ENCODE data around the gene RIN3.

RIN3 gene

DNA sequence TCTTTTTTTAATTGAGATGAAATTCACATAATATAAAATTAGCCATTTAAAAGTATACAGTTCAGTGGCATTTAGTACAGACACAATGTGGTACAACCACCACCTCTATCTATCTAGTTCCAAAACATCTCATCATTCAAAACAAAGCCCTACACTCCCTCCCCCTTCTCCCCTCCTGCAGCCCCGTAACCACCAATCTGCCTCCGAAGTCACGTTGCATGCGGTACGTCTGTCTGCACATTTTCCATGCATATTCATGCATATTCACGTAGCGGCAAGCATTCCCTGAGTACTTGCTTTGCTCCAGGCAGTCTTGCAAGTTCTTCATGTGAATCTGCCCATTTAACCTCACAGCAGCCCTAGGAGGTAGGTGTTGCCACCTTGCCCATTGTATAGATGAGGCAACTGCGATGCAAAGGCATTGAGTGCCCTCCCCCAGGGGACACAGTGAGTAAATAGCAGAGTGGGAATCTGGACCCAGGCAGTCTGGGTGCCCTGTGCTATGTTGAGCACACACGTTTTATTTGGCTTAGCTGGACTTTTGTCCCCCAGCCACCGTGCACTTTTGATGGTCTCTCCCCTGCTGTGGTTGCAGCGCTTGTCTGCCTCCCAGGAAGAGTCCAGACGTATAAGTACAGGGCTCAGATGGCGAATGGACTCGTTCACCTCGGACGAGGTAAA is 43.4 kb downstream of the RIN3 start:
- no peak for DNase-seq (ENCODE audit: low read depth)

DNA sequence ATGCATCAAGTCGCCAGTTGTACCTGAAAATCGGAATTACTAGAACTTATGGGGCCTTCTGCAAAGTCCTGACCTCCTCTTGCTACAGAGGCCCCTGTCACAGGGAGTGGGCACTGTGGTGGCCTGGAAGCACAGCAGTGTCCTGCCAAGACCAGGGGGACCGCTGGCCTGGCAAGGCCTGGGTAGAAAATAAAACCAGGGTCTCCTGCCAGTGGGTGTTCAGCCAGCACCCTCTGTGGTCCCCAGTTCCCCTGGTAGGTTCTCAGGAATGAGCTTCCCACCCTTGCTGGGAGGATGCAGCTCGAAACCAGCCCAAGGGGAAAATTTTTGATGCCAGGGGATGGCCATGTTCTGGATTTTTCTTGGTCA is 43.9 kb downstream of the RIN3 start:
- no peak for DNase-seq (ENCODE audit: low read depth)

DNA sequence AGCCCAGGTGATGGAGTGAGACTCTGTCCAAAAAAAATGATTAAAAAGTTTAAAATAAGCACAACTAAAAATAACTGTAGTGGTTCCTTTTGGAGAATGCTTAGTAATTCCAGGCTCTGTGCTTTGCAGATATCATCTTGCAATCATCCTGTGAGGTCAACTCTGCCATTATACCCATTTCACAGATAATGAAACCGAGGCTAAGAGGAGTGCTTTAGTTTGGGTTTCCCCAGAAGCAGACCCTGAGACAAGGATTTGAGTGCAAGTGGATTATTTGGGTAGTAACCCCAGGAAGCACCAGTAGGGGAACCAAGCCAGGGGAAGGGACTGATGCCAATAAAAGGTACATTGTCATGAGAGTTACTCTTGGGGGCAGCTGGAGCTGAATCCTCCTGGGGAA is 44.7 kb downstream of the RIN3 start:
- no peak for DNase-seq (ENCODE audit: low read depth)

DNA sequence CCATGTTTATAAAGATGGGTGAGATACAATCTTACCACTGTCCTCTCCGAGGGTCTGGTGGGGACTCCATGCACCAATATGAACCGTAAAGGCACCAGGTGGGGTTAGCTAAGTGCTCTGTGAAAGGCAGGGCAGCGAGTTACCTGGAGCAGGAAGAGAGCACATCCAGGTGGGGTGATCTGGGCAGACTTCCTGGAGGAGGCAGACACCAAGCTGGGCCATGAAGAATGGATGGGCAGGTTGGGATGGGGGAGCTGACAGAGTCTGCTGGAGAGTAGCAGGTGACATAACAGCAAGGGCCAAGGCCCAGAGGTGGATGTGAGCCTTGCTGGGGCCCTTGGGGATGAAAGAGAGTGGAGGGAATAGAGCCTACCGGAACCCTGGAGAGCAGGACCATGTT is 45.9 kb downstream of the RIN3 start:
- no peak for DNase-seq (ENCODE audit: low read depth)

DNA sequence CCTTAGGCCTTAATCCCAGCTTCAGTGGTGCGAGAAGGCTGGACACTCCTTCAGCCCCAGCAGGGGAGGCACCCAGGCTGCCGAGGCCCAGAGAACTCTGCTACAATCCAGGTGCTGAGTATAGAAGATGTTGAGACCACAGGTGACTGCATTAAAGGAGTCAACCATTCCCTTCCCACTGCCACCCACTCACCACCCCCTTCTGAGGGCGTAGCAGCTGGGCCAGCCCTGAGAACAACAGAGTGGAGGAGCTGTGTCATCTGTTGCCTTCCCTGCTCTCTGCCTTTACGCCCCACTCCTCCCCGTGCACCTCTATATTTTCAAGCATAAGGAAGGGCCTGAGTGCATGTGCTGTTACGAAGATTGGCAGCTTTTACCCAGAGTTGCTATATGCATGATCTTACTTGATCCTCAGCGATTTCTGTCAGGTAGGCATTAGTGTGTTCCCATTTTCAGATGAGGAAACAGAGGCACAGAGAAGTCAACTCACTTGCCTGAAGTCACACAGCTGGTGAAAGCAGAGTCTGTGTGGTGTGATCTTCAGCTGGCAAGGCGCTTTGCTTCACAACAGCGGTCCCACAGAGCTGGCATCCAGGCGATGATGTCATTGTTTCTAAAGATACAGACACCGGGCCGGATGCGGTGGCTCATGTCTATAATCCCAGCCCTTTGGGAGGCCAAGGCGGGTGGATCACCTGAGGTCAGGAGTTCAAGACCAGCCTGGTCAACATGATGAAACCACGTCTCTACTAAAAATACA is 46.7 kb downstream of the RIN3 start:
- no peak for DNase-seq (ENCODE audit: low read depth)

DNA sequence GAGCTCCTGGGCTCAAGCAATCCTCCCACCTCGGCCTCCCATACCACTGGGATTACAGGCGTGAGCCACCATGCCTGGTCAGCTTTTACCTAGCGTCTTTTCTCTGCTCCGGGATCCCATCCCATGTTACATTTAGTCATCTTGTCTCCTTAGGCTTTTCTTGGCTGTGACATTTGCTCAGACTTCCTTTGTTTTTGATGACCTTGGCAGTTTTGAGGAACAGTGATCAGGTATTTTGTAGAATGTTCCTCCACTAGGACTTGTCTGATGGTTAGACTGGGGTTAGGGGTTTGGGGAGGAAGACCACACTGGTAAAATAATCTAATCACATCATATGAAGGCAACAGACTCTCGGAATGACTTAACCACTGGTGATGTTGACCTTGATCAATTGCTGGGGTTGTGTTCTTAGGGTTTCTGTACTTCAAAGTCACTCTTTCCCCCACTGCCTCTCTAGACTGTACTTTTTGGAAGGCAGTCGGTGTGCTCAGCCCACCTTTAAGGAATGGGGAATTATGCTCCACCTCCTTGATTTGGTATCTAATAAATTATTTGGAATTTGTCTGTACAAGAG is 48.4 kb downstream of the RIN3 start:
- DNase-seq (ENCODE audit: low read depth) = no peak

DNA sequence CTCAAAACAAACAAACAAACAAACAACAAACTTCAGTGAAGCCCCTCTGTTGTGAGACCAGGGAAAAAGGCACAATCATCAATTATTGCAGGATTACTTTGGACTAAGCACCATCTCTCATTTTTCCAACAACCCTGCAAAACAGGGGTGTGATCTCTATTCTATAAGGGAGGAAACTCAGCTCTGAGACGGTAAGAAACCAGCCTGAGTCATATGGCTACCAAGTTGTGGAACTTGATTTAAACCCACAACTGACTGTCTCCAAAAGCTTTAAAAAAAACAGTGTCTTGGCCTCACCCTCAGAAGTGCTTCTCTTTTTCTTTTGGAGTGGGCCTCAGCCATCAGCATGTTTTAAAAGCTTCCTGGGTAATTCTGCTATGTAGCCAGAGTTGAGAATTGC is 49.8 kb downstream of the RIN3 start:
- DNase-seq (ENCODE audit: low read depth) = peak; percentile 54

DNA sequence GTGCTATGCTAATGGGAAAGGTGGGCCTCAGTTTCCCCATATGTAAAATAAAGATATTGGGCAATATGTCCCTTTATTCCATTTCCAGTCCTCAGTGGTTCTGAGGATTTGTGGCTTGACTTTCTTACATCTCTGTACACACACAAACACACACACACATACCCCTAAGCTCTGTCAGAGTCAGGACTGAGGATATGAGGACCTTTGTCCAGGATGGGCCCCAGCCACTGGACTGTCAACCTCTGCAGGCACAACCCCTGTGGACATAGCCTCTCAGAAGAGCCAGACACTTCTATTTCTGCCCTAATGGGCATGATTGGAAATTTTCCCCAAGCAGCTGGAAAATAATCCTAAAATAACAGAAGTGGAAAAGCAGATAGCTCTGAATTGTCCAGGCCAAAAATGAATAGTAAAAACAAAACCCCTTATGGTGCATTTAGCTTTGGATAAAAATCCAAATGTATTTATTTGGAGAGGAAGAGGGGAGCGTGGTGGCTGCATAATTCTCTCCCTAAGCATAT is 50.2 kb downstream of the RIN3 start:
- DNase-seq (ENCODE audit: low read depth) = no peak

DNA sequence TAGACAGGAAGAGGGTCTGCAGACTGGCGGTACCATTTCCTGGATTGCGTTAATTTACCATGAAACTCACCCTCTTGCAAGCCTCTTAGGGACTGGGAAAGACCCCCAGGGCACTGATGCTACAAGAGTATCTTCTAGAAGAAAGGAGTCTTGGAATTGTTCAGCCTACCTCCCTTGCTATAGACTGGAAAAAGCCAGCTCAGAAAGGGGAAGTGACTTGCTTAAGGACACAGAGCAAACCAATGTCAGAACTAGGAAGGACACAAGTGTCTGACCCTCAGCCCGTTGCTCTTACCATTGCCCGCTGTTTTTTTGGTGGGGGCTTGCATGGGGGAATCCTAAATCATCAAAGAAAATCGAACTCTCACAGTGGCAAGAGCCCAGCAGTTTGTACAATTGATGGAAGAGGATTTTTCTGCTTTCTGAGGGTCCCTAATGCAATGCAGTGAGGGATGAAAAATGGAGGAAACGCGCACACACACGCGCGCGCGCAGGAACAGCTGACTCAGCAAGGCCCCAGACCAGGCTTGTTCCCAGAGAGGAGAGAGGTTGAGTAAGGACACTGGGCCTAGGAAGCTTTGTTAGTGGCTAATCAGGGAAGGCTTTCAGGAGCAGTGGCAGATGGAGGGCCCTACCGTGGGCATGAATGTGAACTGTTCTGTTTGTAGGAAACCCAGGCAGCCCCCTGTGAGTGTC is 50.9 kb downstream of the RIN3 start:
- DNase-seq (ENCODE audit: low read depth) = no peak

DNA sequence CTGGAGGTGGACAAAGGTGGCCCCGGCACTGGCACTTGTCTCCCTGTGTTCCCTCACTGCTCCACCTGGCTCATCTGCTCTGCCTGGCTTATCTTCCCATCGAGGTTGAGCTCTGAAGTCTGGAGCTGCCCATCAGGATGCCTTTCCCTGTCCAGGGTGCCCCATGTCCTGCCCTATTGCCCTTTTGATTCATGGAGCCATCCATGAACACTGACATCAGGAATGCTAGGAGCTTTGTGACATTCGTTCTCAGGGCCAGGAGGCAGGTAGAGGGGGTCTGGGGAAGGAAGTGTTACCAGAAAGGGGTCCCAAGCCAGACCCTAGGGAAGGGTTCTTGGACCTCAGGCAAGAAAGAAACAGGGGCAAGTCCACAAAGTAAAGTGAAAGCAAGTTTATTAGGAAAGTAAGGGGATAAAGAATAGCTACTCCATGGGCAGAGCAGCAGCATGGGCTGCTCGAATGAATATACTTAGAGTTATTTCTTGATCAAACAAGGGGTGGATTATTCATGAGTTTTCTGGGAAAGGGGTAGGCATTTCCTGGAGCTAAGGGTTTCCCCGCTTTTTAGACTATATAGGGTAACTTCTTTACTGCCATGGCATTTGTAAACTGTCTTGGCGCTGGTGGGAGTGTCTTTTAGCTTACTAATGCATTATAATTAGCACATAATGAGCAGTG is 51.6 kb downstream of the RIN3 start:
- peak; percentile 37 for DNase-seq (ENCODE audit: low read depth)

DNA sequence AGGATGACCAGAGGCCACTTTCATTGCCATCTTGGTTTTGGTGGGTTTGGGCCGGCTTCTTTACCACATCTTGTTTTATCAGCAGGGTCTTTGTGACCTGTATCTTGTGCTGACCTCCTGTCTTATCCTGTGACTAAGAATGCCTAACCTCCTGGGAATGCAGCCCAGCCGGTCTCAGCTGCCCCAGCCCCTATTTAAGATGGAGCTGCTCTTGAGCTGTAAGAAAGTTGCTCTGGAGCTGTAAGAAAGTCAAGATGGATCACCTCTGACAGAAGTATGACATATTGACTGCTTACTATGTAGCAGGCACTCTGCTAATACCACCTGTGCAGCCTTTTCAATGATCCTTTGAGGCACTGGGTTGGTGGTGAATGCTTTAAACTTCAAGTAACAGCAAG is 52.1 kb downstream of the RIN3 start:
- no peak for DNase-seq (ENCODE audit: low read depth)

DNA sequence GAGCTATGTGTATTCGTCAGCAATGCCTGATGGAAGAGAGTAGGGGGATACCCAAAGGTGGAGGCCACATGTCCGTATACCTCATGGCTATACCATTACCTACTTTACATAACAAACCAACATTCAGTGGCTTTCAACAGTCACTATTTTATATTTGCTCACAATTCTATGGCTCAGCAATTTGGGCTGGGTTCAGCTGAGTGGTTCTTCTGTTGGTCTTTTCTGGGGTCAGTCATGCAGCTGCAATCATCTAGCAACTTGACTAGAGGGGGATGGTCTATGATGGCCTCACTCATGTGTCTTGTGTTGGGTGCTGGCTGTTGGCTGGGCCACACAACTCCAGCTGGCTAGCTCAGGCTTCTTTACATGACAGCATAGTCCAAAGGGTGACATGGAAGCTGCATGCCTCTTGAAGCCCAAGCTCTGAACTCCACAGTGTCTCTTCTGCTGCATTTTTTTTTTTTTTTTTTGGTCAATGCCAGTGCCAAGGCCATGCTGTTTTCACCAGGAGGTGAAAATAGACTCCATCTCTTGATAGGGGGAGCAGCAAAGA is 53.7 kb downstream of the RIN3 start:
- DNase-seq (ENCODE audit: low read depth) = no peak

DNA sequence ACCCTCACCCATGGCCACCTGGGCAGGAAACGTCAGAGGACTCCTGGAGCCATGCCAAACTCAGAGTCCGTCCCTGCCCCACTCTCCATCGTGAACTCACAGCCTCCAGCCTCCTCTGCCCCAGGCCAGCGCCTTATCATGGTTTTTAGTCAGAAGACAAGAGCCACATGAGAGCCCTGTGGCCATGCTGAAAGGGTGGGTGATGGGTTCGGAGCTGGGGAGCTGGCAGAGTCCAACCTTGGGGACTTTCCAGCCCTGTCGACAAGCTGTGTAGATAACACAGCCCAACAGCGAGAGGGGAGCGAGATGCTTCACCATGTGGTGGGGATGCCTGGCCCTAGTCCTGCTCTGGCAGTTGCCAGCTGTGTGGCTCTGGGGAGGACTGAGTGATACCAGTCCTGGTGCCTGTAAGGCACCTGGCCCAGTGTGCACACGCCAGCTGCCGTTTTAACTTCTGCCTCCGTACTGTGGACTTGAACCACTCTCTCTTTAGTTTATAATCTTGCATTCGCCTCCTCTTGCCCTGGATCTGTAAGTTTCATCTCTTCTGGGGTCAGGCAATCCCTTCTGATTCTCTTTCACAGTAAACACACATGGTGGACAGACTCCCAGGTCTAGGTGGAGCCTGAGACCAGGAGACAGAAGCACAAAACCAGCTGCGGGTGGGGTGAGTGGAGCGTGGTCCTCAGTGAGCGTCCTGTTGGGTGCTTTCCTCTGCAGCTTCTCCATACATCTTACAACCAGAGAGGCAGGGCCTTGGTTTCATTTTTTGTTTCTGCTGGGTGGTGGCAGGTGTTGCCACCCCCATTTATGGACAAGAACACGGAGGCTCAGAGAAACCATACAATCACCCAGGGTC is 55.3 kb downstream of the RIN3 start:
- DNase-seq (ENCODE audit: low read depth) = no peak

DNA sequence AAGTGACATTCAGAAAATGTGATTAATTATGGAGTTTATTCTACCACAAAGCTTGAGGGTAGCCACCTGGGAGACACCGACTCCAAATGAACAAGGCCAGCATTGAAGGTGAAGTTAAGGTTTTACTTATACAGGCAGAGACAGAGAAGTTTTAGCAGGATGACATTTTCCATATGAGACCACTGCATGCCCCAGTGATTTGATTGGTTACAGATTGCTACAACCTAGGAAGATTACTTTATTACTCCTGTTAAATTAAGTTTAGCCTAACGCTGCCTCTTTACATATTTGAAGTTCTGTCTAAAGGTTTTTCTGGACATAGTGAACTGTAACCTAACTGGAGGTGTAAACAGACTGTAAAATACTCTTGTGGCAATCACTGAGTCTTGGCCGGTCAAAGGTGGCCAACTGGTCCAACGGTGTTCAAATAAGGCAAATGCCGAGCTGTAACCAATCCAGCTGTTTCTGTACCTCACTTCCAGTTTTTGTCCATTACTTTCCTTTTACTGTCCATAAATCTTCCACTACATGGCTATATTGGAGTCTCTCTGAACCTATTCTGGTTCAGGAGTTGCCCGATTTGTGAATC is 57.2 kb downstream of the RIN3 start:
- DNase-seq (ENCODE audit: low read depth) = no peak

DNA sequence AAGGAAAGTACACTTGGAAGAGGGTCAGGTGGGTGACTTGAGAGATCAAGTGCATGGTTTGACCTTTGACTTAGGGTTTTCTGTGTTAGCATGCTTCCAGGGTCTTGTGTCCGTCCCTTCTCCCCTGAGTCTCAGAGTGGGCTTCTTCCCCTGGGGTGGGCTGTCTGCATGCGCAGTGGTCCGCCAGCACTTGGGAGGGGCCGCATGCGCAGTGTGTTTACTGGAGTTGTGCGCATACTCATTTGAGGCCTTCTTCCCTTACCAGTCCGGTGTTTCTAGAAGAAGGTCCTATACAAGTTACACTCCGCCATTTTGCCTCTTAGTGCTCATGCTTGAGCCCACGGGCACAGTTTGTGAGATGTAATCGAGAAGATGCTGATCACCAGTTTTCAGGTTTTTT is 58.5 kb downstream of the RIN3 start:
- DNase-seq (ENCODE audit: low read depth) = no peak

DNA sequence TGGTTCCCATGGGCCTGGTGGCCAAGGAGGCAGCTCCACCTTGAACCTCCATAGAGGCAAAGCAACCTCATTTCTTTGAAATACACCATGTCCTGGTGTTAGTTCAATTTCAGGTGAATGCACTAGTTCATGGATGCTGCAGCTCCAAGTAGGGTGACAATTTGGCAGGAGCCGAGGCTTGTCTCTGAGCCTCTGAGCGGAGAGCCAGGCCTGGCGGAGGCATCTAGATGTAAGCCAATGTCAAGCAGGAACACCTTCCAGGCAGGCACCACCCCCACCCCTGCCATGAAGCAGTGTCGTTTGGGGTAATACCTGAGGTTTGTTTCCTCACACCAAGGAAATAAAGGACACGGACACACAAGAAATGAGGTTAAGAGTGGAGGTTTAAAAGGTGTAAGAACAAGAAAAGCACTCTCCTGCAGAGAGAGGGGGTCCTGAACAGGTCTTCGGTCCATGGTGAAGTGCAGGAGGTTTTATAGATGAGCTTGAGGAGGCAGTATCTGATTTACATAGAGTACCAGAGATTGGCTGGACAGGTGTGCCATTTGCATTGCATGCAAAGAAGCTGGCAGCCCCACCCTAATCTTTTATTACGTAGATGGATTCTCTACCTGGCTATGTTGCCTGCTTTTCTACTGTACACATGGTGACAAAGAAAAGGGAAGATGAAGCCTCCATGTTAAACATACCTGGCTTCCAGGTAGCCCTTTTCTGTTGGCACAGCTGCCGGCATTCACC is 60.3 kb downstream of the RIN3 start:
- DNase-seq (ENCODE audit: low read depth) = no peak

DNA sequence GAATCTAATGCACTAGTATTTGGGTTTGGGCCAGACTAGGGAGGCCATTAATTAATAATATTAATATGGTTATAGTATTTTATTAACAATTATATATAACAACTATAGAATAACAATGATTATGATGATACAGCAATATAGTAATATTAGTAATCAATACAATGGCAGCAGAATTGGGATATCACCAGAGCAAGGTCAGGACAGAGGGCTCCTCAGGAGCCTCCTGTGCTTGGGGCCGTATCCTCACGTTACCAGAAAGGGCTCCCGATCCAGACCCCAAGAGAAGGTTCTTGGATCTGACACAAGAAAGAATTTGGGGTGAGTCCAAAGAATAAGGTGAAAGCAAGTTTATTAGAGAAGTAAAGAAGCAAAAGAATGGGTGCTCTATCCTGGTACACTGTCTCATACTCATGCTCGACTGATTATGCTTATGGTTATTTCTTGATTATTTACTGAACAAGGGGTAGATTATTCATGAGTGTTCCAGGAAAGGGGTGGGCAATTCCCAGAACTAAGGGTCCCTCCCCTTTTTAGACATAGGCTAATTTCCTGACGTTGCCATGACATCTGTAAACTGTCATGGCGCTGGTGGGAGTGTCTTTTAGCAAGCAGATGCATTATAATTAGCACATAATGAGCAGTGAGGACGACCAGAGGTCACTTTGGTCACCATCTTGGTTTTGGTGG is 61.6 kb downstream of the RIN3 start:
- no peak for DNase-seq (ENCODE audit: low read depth)

DNA sequence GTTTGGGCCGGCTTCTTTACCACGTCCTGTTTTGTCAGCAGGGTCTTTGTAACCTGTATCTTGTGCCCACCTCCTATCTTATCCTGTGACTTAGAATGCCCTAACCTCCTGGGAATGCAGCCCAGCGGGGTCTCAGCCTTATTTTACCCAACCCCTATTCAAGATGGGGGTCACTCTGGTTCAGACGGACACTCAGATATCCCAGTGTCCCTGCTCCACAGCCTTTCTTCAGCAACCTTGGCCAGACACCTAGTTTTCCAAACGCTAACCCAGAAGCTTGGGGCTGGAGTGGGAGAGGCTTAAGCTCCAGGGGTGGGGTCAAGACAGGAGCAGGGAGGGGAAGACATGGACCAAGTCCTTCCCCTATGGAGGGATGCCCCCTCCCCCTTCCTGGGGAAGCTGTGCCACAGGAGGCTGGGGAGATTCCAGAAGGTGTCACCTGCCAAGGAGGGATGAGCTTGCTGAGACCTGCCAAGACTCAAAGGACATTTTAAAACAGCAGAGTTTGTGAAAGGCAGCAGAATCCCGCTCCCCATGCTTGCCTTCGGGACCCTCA is 62.2 kb downstream of the RIN3 start:
- DNase-seq (ENCODE audit: low read depth) = no peak

DNA sequence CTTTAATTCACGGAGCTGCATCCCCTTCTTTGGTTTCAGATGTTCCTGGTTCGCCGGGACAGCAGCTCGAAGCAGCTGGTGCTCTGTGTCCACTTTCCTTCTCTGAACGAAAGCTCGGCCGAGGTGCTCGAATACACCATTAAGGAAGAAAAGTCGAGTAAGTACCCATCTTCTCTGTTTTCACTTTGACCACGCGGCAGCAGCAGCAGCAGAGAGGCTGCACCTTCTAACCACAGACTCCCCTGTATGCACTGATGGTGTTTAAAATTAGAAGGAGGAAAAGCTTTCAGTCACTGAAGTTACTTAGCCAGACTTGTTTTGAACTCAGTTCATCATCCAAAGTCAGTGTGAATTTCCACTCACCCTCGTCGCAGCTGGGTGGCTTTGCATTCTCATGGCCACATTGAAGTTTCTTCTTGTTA is 63.8 kb downstream of the RIN3 start:
- no peak for DNase-seq (ENCODE audit: low read depth)
